NT2/D1 (cell line): ENCODE measurements around the gene CCL22.

Experiments used
- DNase-seq: peaks from one replicate; pipeline ENCODE4 v3.0.0-alpha.2; 2011; ENCODE audit warnings: low read depth, low spot score
- H3K27me3 ChIP-seq: 2 replicates; pipeline ENCODE4 v1.6.0; 2011; ENCODE audit warnings: mild to moderate bottlenecking; ENCODE audit not compliant: insufficient read length, insufficient read depth
- H3K36me3 ChIP-seq: 2 replicates; pipeline ENCODE4 v1.6.1; 2011; ENCODE audit warnings: mild to moderate bottlenecking, low read length, mixed read lengths; ENCODE audit not compliant: insufficient read depth, insufficient read length
- H3K4me1 ChIP-seq: 2 replicates; pipeline ENCODE4 v1.5.1; 2011; ENCODE audit not compliant: insufficient read depth, insufficient read length
- H3K4me3 ChIP-seq: 2 replicates; pipeline ENCODE4 v1.5.1; 2011; ENCODE audit warnings: low read depth; ENCODE audit not compliant: insufficient read length
- H3K9ac ChIP-seq: 2 replicates; pipeline ENCODE4 v1.6.0; 2011; ENCODE audit warnings: low read depth; ENCODE audit not compliant: insufficient read length
- H3K9me3 ChIP-seq: 2 replicates; pipeline ENCODE4 v1.5.1; 2011; ENCODE audit warnings: mild to moderate bottlenecking, low read length; ENCODE audit not compliant: insufficient read depth
- SUZ12 ChIP-seq: IDR thresholded peaks from 2 replicates; pipeline ENCODE4 v1.6.1; 2011; ENCODE audit not compliant: insufficient read length, insufficient read depth; ENCODE audit errors: extremely low read depth
- YY1 ChIP-seq: IDR thresholded peaks from 2 replicates; pipeline ENCODE4 v1.6.1; 2011; ENCODE audit not compliant: insufficient read length, insufficient read depth
- ZNF274 ChIP-seq: IDR thresholded peaks from 2 replicates; pipeline ENCODE4 v1.6.1; 2011; ENCODE audit warnings: mild to moderate bottlenecking, low read depth, low read length

Gene CCL22

GRCh38 chr16:57405097-57405496 lies 46.5 kb downstream of the CCL22 start:
- Histone ChIP-seq H3K4me1 (peaks cover 6% of the 10 kb centered on the region), H3K27me3 (peaks cover 2% of the 10 kb centered on the region), H3K36me3 (no peaks in the 10 kb centered on the region), H3K9me3 (no peaks in the 10 kb centered on the region), H3K4me3 (no peak overlapping the region), H3K9ac (peak overlapping the region; percentile 37)
- DNase-seq: no peak
- no peak for TF ChIP-seq SUZ12
- no peak for TF ChIP-seq ZNF274
- TF ChIP-seq YY1: no peak

DNA sequence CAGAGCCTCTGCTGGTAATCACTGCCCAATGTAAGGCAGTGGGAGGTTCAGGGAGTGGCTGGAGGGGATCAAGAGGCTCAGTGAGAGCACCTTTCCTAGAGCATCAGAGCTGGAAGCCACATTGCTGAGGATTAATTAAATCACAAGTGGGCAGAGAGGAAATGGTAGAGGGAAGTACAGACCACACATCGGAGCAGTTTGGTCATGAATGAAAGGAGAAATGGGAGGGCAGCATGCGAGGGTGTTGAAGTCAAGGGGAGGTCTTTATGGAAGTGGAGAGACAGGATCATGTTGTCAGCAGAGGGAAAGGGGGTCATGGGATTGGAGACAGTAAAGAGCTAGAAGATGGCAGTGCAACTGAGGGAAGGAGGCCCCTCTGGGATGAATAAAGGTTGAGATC lies 48.3 kb downstream of the CCL22 start:
- no peaks in the 10 kb centered on the region for H3K9me3 ChIP-seq
- no peaks in the 10 kb centered on the region for H3K36me3 ChIP-seq
- no peak overlapping the region for H3K9ac ChIP-seq
- no peak overlapping the region for H3K4me3 ChIP-seq
- H3K4me1 ChIP-seq: peaks cover 17% of the 10 kb centered on the region
- no peak for TF ChIP-seq ZNF274
- no peak for TF ChIP-seq SUZ12
- TF ChIP-seq YY1: no peak
- peaks cover 2% of the 10 kb centered on the region for H3K27me3 ChIP-seq
- DNase-seq: no peak

GRCh38 chr16:57407521-57408353 lies 49.2 kb downstream of the CCL22 start:
- Histone ChIP-seq H3K4me3 (no peak overlapping the region), H3K9me3 (no peaks in the 10 kb centered on the region), H3K9ac (no peak overlapping the region), H3K36me3 (no peaks in the 10 kb centered on the region), H3K27me3 (peaks cover 2% of the 10 kb centered on the region), H3K4me1 (peaks cover 17% of the 10 kb centered on the region)
- no peak for DNase-seq
- TF ChIP-seq YY1 (no peak), ZNF274 (no peak), SUZ12 (no peak)

DNA sequence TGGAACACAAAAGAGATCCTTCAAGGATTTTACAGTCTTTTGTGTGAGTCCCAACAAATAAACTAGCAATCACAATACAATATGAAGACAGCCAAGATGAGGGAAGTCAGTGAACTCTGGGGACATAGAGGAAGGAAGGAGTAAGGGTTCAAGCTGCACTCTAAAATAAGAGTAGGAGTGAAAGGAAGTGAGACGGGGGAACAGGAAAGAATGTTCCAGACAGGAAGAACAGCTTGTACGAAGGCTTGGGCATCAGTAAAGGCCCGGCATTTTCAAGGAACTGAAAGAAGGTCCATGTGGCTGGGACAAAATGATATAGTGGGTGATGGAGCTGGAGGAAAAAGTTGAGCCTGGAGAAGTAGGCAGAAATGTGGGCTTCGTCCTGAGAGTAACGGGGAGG lies 50.5 kb downstream of the CCL22 start:
- TF ChIP-seq ZNF274: no peak
- no peak for TF ChIP-seq SUZ12
- DNase-seq: no peak
- no peak overlapping the region for H3K4me3 ChIP-seq
- no peaks in the 10 kb centered on the region for H3K9me3 ChIP-seq
- peaks cover 2% of the 10 kb centered on the region for H3K27me3 ChIP-seq
- no peaks in the 10 kb centered on the region for H3K36me3 ChIP-seq
- H3K4me1 ChIP-seq: peaks cover 17% of the 10 kb centered on the region
- H3K9ac ChIP-seq: no peak overlapping the region

GRCh38 chr16:57409870-57410587 lies 51.4 kb downstream of the CCL22 start:
- no peak overlapping the region for H3K4me3 ChIP-seq
- no peaks in the 10 kb centered on the region for H3K36me3 ChIP-seq
- DNase-seq: no peak
- H3K4me1 ChIP-seq: peaks cover 17% of the 10 kb centered on the region
- H3K27me3 ChIP-seq: peaks cover 2% of the 10 kb centered on the region
- TF ChIP-seq YY1 (no peak), ZNF274 (no peak), SUZ12 (no peak)
- H3K9ac ChIP-seq: peak overlapping the region; percentile 24
- no peaks in the 10 kb centered on the region for H3K9me3 ChIP-seq

GRCh38 chr16:57411362-57411976 lies 52.9 kb downstream of the CCL22 start:
- H3K9me3 ChIP-seq: no peaks in the 10 kb centered on the region
- H3K4me3 ChIP-seq: no peak overlapping the region
- H3K4me1 ChIP-seq: peaks cover 23% of the 10 kb centered on the region
- no peaks in the 10 kb centered on the region for H3K36me3 ChIP-seq
- no peak for DNase-seq
- peaks cover 2% of the 10 kb centered on the region for H3K27me3 ChIP-seq
- no peak overlapping the region for H3K9ac ChIP-seq
- TF ChIP-seq ZNF274: no peak
- no peak for TF ChIP-seq SUZ12
- no peak for TF ChIP-seq YY1

DNA sequence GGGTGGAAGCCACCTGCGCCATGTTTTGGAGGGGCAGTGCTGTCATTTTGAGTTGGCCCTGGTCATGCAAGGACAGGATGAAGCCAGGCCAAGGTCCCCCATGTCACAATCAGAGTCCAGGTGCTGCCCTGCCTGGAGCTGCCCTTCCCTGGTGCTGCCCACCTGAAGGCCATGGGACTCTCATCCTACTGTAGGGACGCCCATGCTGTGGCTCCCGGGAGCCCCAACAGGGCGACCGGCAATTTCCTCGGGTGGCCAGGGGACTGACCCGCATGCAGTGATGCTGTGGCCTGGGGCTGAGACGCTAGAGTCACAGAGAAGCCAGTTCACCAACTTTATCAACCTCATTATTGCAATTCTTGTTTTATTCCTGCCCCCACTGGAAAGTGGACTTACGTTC lies 54.0 kb downstream of the CCL22 start:
- TF ChIP-seq YY1: no peak
- TF ChIP-seq SUZ12: no peak
- TF ChIP-seq ZNF274: no peak
- no peak for DNase-seq
- no peak overlapping the region for H3K9ac ChIP-seq

More for the DNA sequence above, 54.0 kb downstream of the CCL22 start:
- H3K27me3 ChIP-seq: peaks cover 2% of the 10 kb centered on the region
- H3K36me3 ChIP-seq: no peaks in the 10 kb centered on the region
- H3K9me3 ChIP-seq: no peaks in the 10 kb centered on the region
- H3K4me3 ChIP-seq: no peak overlapping the region
- peaks cover 23% of the 10 kb centered on the region for H3K4me1 ChIP-seq
